Measurements from ENCODE around the gene KRT81. TPM values are rescaled to one million over a fixed set of nuclear protein-coding genes. Genes with fewer than 3 reads are reported as not detected.
"Not testable (repeated sequence)": the region's sequence is repeated elsewhere in the genome, so short reads cannot be mapped to it uniquely, and the experiment has no call there.

KRT81 gene
- total RNA-seq, 1 donor from 2014 or later: not detected

GRCh38 chr12:52255926-52256583, 35.3 kb downstream of the KRT81 start:
- Histone ChIP-seq H3K4me1 (ENCODE audit: control insufficient read depth in 3 of 3, insufficient read depth in 3 of 3, low read length in 3 of 3) (peaks cover 0 to 4% (median 0%) of the 10 kb centered on the region in 3 donors), H3K9me3 (ENCODE audit: control insufficient read depth in 3 of 3, low read length in 3 of 3) (no peaks in the 10 kb centered on the region), H3K4me3 (ENCODE audit: low read length in 3 of 3) (no peak overlapping the region), H3K27ac (ENCODE audit: low read depth, low read length) (no peak overlapping the region), H3K36me3 (ENCODE audit: control insufficient read depth in 3 of 3, insufficient read depth in 3 of 3, low read length in 3 of 3) (no peaks in the 10 kb centered on the region), H3K27me3 (ENCODE audit: control insufficient read depth in 3 of 3, insufficient read depth in 3 of 3, low read length in 3 of 3) (peaks cover 27 to 44% (median 37%) of the 10 kb centered on the region in 3 donors), H3K9ac (ENCODE audit: low read depth in 1 of 3, low read length in 3 of 3) (no peak overlapping the region)

DNA sequence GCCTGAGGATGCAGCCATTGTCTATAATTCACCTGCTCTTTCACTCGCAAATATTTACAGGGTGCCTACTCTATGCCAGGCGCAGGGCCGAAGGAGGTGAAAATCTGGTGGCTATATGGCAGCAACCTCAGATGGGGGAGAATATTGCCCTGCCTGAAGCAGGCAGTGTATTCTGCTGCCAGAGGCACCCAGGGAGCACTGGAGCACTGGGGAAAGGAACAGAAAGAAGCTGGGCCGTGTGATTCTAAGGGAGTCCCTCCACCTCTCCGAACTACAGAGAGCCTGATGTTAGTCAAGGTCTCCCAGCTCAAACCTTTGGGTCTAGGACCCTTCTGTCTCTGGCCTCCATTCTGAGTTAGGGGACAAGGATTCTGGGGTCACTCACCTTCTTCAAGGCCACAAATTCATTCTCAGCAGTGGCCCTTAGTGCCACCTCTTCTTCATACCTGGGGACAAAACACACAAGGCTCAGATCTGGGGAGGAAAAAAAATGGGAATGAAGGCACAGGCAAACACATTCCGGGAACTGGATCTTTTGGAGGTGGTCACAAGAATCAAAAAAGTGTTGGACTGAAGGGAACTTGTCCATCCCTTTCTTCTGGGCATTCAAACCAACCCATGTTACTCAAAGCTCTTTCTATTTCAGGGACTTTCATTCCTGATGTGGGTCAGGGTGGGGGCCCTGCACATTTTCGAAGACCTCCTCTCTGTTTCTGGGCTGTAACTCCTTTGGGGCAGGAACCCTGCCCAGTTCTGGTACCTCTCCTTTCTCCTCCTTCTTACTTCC, 36.2 kb downstream of the KRT81 start:
- Histone ChIP-seq H3K9ac (ENCODE audit: low read depth in 1 of 3, low read length in 3 of 3) (no peak overlapping the region), H3K27ac (ENCODE audit: low read depth, low read length) (no peak overlapping the region), H3K27me3 (ENCODE audit: control insufficient read depth in 3 of 3, insufficient read depth in 3 of 3, low read length in 3 of 3) (peaks cover 27 to 44% (median 43%) of the 10 kb centered on the region in 3 donors), H3K4me1 (ENCODE audit: control insufficient read depth in 3 of 3, insufficient read depth in 3 of 3, low read length in 3 of 3) (peaks cover 0 to 4% (median 0%) of the 10 kb centered on the region in 3 donors), H3K36me3 (ENCODE audit: control insufficient read depth in 3 of 3, insufficient read depth in 3 of 3, low read length in 3 of 3) (no peaks in the 10 kb centered on the region), H3K4me3 (ENCODE audit: low read length in 3 of 3) (no peak overlapping the region), H3K9me3 (ENCODE audit: control insufficient read depth in 3 of 3, low read length in 3 of 3) (no peaks in the 10 kb centered on the region)

GRCh38 chr12:52254180-52254964, 37.0 kb downstream of the KRT81 start:
- peaks cover 3 to 9% (median 7%) of the 10 kb centered on the region in 3 donors for H3K4me1 ChIP-seq (ENCODE audit: control insufficient read depth in 3 of 3, insufficient read depth in 3 of 3, low read length in 3 of 3)
- no peak overlapping the region for H3K4me3 ChIP-seq (ENCODE audit: low read length in 3 of 3)
- peaks cover 26 to 44% (median 39%) of the 10 kb centered on the region in 3 donors for H3K27me3 ChIP-seq (ENCODE audit: control insufficient read depth in 3 of 3, insufficient read depth in 3 of 3, low read length in 3 of 3)
- H3K9me3 ChIP-seq (ENCODE audit: control insufficient read depth in 3 of 3, low read length in 3 of 3): no peaks in the 10 kb centered on the region
- no peak overlapping the region for H3K9ac ChIP-seq (ENCODE audit: low read depth in 1 of 3, low read length in 3 of 3)
- H3K36me3 ChIP-seq (ENCODE audit: control insufficient read depth in 3 of 3, insufficient read depth in 3 of 3, low read length in 3 of 3): no peaks in the 10 kb centered on the region
- H3K27ac ChIP-seq (ENCODE audit: low read depth, low read length): no peak overlapping the region

GRCh38 chr12:52253391-52254179, 37.7 kb downstream of the KRT81 start:
- no peaks in the 10 kb centered on the region for H3K9me3 ChIP-seq (ENCODE audit: control insufficient read depth in 3 of 3, low read length in 3 of 3)
- H3K9ac ChIP-seq (ENCODE audit: low read depth in 1 of 3, low read length in 3 of 3): no peak overlapping the region
- H3K27ac ChIP-seq (ENCODE audit: low read depth, low read length): no peak overlapping the region
- H3K4me3 ChIP-seq (ENCODE audit: low read length in 3 of 3): no peak overlapping the region
- H3K36me3 ChIP-seq (ENCODE audit: control insufficient read depth in 3 of 3, insufficient read depth in 3 of 3, low read length in 3 of 3): no peaks in the 10 kb centered on the region
- H3K4me1 ChIP-seq (ENCODE audit: control insufficient read depth in 3 of 3, insufficient read depth in 3 of 3, low read length in 3 of 3): peaks cover 11 to 15% (median 14%) of the 10 kb centered on the region in 3 donors
- peaks cover 20 to 41% (median 32%) of the 10 kb centered on the region in 3 donors for H3K27me3 ChIP-seq (ENCODE audit: control insufficient read depth in 3 of 3, insufficient read depth in 3 of 3, low read length in 3 of 3)

DNA sequence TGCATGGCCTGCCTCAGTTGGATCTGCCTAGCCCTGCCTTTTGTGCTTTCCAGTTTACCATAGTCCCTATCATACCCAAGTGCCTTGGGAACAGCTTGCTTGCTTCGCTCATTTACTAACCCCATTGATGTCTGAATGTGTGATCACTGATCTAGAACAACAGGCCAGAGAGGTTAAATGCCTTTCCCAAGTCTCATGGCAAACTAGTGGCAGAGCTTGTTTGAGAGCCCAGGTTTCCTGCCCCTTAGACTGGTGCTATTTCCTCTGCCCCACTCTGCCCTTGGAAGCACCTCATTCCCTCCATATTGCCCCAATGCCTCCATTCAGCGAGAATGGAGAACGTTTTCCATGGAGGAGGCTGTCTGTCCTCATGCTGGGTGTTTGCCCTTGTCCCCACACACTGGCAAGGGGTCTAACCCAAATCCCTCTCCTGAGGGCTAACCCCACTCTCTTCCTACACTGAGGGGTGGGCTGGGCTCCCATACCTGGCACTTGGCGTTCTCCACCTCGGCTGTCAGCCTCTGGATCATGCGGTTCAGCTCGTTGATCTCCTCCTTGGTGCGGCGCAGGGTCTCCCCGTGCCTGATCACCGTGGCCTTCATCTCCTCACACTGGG, 38.5 kb downstream of the KRT81 start:
- H3K27me3 ChIP-seq (ENCODE audit: control insufficient read depth in 3 of 3, insufficient read depth in 3 of 3, low read length in 3 of 3): peaks cover 17 to 37% (median 26%) of the 10 kb centered on the region in 3 donors
- H3K36me3 ChIP-seq (ENCODE audit: control insufficient read depth in 3 of 3, insufficient read depth in 3 of 3, low read length in 3 of 3): no peaks in the 10 kb centered on the region
- no peaks in the 10 kb centered on the region for H3K9me3 ChIP-seq (ENCODE audit: control insufficient read depth in 3 of 3, low read length in 3 of 3)
- no peak overlapping the region for H3K27ac ChIP-seq (ENCODE audit: low read depth, low read length)
- H3K9ac ChIP-seq (ENCODE audit: low read depth in 1 of 3, low read length in 3 of 3): no peak overlapping the region
- no peak overlapping the region for H3K4me3 ChIP-seq (ENCODE audit: low read length in 3 of 3)
- peaks cover 13 to 22% (median 21%) of the 10 kb centered on the region in 3 donors for H3K4me1 ChIP-seq (ENCODE audit: control insufficient read depth in 3 of 3, insufficient read depth in 3 of 3, low read length in 3 of 3)

GRCh38 chr12:52252175-52252615, 39.1 kb downstream of the KRT81 start:
- H3K36me3 ChIP-seq (ENCODE audit: control insufficient read depth in 3 of 3, insufficient read depth in 3 of 3, low read length in 3 of 3); H3K27ac ChIP-seq (ENCODE audit: low read depth, low read length); H3K4me3 ChIP-seq (ENCODE audit: low read length in 3 of 3); H3K9me3 ChIP-seq (ENCODE audit: control insufficient read depth in 3 of 3, low read length in 3 of 3); H3K9ac ChIP-seq (ENCODE audit: low read depth in 1 of 3, low read length in 3 of 3): not testable (repeated sequence)
- peaks cover 20 to 28% (median 27%) of the 10 kb centered on the region in 3 donors for H3K4me1 ChIP-seq (ENCODE audit: control insufficient read depth in 3 of 3, insufficient read depth in 3 of 3, low read length in 3 of 3)
- peaks cover 12 to 35% (median 22%) of the 10 kb centered on the region in 3 donors for H3K27me3 ChIP-seq (ENCODE audit: control insufficient read depth in 3 of 3, insufficient read depth in 3 of 3, low read length in 3 of 3)

- Histone ChIP-seq H3K4me1 (ENCODE audit: control insufficient read depth in 3 of 3, insufficient read depth in 3 of 3, low read length in 3 of 3) (peaks cover 26 to 35% (median 34%) of the 10 kb centered on the region in 3 donors), H3K27ac (ENCODE audit: low read depth, low read length) (no peak overlapping the region), H3K27me3 (ENCODE audit: control insufficient read depth in 3 of 3, insufficient read depth in 3 of 3, low read length in 3 of 3) (peaks cover 6 to 28% (median 16%) of the 10 kb centered on the region in 3 donors), H3K36me3 (ENCODE audit: control insufficient read depth in 3 of 3, insufficient read depth in 3 of 3, low read length in 3 of 3) (no peaks in the 10 kb centered on the region), H3K9ac (ENCODE audit: low read depth in 1 of 3, low read length in 3 of 3) (no peak overlapping the region), H3K4me3 (ENCODE audit: low read length in 3 of 3) (no peak overlapping the region), H3K9me3 (ENCODE audit: control insufficient read depth in 3 of 3, low read length in 3 of 3) (no peaks in the 10 kb centered on the region)
Observed at GRCh38 chr12:52251367-52252051, 39.8 kb downstream of the KRT81 start.

DNA sequence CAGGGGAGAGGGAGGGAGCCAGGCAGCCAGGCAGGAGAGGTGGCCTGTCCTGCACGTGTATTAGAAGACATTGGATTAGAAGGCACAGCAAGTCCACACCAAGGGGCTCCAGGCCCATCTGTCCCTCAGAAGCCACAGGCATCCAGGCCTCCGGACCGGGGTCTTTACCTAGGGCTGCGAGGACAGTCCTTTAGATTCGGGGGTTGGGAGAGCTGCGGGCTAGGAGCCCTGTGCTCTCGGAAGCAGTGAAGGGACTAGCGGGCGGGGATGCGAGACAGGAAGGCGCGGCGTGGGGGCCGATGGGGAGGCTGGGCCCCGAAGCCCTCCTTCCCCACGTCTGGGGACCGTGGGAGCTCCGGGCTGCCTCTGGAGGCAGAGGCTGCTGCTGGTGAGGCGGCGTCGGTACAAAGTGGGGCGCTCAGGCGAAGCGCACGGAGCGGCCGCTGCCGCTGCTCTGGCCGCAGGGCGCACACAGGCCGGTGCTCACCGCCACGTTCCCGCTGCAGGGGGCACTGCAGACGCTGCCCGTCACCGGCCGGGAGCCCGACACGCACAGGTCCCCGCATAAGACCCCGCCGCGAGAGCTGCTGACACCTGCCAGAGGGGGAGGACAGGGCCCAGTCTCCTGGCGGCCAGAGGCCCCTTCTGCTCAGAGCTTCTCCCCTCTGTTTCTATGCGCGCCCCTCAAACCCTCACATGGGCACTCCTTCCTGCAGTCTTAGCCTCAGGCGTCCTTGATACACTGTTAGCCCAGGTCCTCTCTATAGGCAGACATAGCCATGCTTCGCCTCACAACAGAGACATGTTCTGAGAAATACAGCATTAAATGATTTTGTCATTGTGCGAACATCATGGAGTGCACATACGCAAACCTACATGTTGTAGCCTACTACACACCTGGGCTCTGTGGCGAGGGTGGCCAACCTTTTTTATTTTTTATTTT, 41.0 kb downstream of the KRT81 start:
- H3K27me3 ChIP-seq (ENCODE audit: control insufficient read depth in 3 of 3, insufficient read depth in 3 of 3, low read length in 3 of 3): peaks cover 0 to 22% (median 11%) of the 10 kb centered on the region in 3 donors
- H3K4me3 ChIP-seq (ENCODE audit: low read length in 3 of 3): no peak overlapping the region
- no peak overlapping the region for H3K9ac ChIP-seq (ENCODE audit: low read depth in 1 of 3, low read length in 3 of 3)
- H3K9me3 ChIP-seq (ENCODE audit: control insufficient read depth in 3 of 3, low read length in 3 of 3): no peaks in the 10 kb centered on the region
- peaks cover 30 to 45% (median 45%) of the 10 kb centered on the region in 3 donors for H3K4me1 ChIP-seq (ENCODE audit: control insufficient read depth in 3 of 3, insufficient read depth in 3 of 3, low read length in 3 of 3)
- H3K27ac ChIP-seq (ENCODE audit: low read depth, low read length): no peak overlapping the region
- no peaks in the 10 kb centered on the region for H3K36me3 ChIP-seq (ENCODE audit: control insufficient read depth in 3 of 3, insufficient read depth in 3 of 3, low read length in 3 of 3)

Data from skeletal muscle tissue (tissue), 4 donors.